HG02938 (cell line): ENCODE results near the gene MACROD1.

Experiments used
- ATAC-seq: cut with Tn5 transposase; IDR thresholded peaks from one replicate; pipeline ENCODE4 v1.9.1; 2021; ENCODE audit warnings: mild to moderate bottlenecking, moderate library complexity; ENCODE audit not compliant: unreplicated experiment

MACROD1 gene

DNA sequence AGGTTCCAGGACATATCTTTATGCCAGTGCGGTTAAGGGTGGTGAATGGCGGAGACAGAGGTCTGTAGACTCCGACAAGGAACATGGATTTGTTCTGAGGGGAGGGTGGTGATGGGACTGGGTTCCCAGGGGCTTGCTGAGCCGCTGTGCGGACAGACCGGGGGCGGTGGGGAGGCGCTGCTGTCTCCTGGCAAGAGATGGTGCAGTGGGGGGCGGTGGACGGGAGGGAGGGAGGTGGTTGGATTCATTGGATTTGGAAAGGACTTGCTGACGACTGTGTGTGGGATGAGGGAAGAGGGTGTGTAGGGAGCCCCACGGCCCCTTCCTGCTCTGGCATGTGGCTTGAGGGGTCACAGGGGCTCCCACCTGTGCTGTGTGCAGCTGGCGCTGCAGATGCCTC, 87.0 kb downstream of the MACROD1 start:
- ATAC-seq, result no peak

DNA sequence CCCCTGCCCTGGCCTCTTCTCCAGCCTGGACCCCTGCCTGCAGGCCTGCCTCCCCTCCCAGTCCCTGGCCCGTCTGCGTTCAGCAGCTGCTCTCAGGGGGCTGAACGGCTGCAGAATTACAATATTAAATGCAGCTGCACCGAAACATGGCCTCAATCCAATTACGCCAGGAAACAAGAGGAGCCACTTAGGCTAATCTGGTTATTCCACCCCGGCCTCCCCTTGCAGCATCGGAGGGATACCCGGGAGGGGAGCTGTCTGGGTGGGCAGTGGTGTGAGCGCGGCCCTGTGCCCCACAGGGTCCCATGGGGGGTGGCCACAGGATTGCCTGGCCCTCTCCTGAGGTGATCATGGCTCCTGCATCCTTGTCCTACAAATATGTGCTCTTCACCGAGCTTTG, 87.6 kb downstream of the MACROD1 start:
- ATAC-seq, result no peak

DNA sequence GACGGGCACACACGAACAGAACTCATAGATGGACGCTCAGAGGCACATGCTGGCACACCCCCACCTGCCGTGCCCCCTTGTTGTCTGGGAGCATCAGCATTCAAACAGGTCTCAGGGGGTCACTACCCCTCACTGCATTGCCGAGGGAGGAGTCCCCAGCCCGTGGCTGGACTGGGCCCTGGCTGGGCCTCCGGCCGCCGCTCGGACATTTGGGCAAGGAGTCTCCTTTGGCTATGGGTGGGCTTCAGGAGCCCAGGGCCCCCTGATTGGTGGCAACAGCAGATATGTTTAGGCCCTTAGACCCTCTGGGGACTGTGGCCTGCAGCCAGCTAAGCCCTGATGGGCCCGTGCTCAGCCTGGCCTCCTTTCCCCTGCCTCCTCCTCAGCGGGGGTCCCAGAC, 88.3 kb downstream of the MACROD1 start:
- ATAC-seq, result no peak

DNA sequence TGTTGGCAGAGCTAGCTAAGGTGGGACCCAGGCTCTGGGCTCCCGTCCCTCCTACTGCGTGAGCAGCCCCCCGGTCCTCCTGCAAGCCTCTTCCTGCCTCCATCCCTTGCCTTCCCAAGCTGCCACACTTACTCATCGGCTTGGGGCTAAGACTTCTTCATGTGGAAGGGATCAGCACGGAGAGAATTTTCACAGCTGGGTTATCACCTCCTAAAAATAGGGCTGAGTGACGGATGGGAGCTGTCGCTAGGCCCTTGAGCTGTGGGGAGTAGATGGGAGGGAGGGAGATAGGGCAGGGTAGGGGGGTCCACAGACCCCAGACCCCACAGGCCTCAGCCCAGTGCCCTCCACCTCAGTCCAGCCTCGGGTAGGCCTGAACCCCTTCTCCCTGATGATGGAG, 89.2 kb downstream of the MACROD1 start:
- ATAC-seq, result no peak

DNA sequence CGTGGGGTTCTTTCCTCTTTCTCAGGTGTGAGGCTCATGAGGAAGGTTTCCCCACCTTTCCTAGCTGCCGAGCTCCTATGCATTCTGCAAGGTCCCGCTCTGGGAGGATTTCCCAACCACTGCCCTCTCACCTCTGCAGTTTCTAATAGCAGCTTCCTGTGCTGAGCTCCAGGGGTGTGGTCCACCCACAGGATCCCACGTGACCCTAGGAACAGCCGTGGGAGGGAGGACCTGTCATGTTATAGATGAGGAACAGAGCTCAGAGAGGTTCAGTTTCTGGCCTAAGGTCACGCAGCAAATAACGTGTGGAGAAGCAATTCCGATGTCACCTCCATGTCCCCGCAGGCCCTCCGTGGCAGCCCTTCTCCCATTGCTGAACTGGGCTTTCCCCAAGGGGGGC, 91.7 kb downstream of the MACROD1 start:
- ATAC-seq, result no peak

DNA sequence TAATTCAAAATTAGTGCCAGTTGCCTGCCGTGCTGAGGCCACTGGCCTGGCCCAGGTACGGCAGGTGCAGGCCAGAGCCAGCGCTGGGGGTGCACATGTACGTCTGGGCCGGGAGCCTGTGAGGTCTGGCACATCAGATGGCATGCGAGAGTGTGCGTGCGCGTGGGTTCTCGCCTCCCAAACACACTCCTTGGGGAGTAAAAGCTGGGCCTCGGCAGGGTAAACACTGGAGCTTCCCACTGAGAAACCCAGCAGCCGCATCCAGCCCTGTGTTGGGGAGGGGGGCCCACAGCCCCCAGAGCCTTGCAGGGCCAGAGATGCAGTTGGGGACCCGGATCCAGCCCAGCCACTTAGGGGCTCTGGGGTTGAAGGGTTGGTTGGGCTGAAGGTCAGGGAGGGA, 92.4 kb downstream of the MACROD1 start:
- ATAC-seq, result no peak

DNA sequence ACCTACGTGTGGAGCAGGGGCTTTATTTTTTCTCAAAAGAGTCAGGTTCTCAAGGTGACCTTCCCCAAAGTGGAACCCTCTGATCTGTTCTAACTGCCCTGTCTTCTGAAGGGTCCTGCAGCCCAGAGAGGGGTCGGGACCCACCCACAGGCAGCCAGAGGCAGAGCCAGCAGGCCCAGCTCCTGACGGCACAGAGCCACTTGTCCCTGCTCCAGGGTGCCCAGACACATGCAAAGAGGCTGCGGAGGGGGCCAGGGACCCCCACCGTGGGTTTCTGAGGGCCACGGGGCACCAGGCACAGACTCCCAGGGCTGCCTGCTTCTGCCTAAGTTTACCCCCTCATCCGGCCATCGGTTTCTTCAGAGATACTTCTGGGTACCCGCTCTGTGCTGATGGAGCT, 93.0 kb downstream of the MACROD1 start:
- no peak for ATAC-seq

DNA sequence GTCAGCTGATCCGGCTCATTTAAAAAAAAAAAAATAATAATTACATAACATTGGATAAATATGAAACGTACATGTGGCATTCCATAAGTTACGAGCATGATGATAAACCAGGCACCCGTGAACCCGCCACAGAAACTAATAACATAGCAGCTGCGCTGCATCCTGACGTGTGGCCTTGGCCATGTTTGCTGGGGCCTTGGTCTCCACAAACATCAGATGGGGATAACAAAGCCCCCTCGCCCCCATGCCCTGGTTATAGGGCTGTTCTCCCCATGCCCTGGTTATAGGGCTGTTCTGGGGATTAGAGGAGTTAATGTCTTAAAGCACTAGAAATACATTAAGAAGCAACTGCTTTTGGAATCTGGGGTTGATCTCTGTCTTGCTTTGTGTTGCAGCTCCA, 93.5 kb downstream of the MACROD1 start:
- no peak for ATAC-seq

DNA sequence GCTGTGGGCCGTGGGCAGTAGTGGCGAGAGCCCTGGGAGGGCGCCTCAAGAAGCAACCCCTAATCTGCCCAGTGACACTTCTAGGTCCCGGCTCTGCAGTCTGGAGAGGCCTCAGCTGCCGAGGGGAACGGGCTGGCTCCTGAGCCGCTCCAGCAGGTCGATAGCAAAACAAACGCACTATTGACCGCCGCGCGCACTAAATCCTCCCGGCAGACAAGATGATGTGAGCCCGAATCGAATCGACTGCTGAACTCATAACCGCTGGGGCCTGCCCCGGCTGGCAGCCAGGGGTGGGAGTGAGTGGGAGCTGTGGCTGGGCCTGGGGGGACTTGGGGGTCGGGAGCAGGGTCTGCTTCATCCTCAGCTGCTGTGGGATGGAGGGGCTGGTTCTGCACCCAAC, 94.1 kb downstream of the MACROD1 start:
- no peak for ATAC-seq

DNA sequence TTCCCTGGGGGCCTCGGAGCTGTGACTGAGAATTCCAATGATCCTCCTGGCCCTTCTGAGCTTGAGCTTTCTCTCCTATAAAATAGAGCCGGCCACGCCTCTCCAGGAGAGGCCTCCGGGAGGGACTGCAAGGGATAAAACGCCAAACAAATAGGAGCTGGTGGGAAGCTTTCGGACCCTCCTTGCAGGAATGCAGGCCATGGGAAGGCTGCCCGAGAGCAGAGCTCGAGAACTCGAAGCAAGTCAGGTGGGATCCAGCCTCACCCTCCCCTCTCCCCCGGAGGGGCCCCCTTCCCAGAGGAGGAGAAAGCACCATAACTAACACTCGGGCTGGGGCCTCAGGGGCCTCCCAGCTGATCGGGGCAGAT, 95.6 kb downstream of the MACROD1 start:
- no peak for ATAC-seq

DNA sequence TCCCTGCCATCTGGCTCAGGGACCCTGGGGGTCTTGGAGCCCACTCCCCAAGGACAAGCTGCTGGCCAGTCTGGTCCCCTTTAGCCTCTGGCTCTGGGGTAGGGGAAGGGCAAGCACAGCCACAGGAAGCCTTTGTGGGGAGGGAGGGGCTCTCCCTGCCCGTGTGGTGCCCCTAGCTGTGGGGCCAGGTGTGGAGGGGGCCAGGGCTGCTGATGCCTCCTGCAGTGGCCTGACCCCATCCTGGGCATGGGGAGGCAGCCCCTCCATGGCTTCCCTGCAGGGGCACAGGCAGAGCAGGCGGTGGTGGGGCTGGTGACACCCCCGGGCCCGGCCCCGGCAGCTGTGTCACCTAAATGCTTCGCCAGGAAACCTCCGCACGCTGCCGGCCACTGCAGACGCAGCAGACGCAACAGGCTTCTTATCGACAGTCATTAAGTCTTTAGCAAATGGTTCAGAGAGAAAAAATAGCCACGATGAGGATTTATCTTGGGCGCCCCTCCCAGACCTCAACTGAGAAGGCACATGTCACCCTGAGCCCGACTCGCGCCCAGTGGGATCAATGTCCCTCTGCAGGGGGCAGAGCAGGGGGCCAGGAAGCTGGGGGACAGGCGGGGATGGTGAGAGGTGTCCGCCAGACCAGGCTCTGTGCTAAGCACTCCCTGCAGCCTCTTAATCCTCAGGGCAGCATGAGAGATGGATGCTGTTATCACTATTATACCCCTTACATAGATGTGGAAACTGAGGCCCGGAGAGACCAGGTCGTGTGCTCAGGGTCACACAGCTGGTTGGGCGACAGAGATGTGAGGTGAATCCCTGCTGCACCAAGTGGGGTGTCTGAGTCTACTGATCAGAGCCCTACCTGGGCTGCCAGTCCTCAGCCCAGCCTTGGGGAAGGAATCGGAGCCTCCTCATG, 96.3 kb downstream of the MACROD1 start:
- no peak for ATAC-seq

DNA sequence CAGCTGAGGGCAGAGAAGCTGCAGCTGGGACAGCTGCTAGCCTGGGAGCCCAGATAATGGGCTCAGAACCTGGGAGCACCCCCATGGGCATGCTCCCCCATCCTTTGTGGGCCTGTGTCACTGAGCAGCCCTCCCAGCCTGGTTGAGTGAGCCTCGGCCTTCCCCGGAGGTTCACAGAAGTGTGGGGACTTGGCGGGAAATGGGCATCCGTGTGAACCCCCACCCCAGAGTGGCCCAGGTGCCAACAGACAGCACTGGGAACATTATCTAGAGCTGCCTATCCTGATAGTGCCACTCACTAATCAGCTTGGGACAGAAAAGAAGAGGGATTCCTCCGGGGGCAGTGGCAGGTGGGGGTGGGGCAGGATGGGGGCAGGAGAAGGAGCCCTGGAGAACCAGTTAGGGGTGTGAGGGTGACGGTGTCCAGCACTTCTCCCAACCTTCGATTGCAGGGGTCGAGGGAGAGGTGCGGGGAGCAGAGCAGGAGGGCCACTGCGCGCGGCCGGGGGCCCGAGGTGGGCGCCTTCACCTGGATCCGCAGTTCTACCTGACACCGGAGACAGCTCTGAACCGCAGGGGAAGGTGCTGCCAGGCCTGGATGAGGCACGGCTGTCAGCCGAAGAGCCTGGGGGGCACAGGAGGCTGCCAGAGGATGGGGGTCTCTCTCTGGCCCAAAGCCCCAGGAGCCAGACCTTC, 97.1 kb downstream of the MACROD1 start:
- ATAC-seq, result no peak

DNA sequence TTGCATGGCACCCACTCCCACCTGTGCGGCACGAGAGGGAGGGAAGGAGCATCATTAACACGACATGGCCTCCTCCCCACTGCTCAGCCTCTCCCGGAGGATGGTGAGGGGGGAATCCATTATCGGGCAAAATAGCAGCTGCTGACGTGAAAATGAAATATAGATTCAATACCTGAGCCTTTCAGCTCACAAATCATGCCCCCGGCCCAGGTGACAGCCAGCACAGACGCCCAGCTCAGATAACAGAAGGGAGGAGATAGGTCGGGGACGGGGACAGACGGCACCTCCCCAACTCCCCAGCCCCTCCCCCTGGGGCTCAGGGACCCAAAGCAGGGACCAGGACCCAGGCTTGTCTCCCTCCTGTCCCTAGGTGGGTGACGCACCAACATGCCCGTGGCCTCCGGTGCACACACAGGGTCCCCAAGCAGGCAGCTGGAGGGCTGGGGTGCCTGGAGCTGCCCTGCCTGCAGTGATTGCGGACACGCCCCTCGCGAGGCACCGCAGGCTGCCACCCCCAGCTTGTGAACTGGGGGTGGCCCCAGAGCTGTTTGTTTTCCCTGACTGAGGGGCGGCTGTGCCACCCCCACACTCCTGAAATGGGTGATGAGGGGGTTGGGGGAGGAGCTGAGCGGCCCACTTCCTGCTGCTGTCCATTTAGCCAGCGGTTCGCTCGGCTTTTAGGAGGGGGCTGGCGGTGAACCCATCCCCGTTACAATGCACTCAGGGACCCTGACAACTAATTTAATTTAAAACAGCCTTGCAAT, 98.5 kb downstream of the MACROD1 start:
- no peak for ATAC-seq

DNA sequence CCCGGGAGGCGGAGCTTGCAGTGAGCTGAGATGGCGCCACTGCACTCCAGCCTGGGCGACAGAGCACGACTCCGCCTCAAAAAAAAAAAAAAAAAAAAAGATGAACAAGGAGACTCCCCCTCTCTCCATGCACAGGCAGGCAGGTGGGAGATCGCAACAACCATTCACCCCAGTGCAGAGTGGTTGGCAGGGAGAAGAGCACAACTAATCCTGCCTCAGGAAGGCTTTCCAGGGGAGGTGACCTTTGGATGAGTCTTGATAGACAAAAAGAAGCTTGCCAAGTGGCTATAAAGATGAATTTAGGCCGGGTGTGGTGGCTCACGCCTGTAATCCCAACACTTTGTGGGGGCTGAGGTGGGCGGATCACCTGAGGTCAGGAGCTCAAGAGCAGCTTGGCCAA, 100.2 kb downstream of the MACROD1 start:
- no peak for ATAC-seq

DNA sequence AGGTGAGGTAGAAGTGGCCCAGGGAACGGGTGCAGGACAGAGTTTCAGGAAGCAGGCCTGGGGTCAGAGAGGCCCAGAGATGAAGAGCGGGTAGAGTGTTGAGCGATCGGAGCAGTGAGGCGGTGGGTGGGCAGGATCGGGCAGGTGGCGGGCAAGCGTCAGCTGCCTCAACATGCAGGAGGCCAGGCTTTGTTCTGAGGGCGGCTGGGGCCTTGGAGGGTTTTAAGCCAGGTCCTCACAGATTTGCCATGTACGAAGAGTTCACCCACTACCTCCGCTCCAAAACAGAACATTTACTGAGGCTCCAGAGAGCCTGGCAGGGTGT, 100.8 kb downstream of the MACROD1 start:
- ATAC-seq, result no peak

DNA sequence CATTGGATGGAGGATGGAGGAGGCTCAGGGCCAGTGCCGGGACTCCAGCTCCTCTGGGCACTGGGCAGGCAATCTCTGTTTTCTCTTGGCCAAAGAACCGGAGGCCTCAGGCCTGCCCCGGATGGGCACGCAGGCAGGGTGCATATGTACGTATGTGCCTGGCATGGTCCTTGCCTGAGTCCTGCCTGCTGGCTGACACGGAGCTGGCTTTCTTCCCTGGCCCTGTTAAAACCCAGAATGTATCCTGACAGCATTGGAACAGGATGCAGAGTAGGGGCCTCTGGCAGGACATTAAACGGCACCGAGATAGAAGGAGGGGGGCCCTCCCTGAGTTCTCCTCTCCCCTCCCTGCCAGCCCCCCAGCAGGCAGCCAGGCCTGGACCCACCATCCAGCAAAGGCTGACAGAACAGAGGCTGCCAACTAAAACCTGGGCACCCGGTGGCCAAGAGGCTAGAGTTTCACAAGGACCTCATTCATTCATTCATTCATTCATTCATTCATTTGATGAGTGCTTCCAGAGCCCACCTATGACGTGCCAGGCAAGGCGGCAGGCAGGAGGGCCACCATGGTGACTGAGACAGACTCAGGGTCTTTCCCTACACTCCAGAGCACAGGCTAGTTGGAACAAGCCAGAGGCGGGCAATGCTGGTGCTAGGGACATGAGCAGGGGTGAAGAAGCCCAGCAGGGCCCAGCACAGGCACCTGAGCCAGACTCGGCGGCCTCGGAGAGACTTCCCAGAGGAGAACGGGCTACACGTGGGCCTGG, 101.4 kb downstream of the MACROD1 start:
- no peak for ATAC-seq

DNA sequence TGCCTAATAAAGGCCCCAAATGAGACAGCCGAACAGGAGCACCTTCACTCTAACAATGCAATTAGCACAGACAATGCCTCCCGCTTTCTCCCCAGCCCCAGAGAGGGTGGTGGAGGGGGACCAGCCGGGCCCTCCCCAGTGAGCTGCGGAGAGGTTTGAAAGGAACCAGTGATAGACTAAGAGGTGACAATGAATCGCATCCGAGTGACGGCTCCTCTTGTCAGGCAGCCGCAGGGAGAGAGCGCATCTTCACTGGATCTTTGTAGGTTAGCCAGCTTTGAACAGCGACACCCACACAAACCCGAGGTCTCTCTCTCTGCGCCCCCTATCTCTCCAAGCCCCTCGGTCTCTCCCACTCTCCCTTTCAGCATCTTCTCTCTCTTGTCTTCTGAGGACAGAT, 102.1 kb downstream of the MACROD1 start:
- no peak for ATAC-seq

DNA sequence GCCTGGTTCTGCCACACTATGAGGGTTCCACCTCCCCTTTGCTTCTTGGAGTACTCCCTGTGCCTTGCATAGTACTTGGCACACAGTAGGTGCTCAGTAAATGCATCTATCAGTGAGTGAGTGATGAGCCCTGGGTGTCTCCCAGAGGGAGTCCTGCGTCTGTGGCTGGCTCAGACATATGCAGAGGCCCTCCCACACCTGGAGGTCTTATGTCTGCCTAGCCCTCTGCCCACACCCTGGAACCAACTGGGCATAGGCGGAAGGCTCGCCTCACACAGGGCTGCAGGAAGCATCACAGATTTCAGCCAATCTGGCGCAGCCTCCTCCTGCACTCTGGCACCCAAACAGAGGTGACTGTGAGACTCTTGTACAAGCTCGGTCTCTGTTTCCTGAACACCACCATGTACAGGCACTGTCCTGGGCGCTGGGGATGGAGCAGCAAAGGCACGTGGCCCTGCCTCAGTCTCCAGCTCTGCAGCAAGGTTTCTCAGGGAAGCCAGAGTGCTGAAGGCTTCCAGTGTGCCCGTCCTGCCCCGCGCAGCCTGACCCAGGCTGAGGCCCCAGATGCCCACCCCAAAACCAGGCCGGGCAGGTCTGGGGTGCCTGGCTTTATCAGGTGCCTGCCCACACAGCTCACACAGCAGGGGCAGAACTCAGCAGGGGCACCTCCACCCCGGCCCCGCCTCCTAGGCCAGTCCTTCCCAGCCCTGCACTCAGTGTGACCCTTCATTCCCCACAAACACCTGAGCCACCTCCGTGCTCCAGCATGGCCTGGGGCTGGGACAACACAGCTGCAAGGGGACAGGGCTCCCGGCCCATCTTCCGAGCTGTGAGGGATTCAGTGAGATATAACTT, 103.5 kb downstream of the MACROD1 start:
- no peak for ATAC-seq

DNA sequence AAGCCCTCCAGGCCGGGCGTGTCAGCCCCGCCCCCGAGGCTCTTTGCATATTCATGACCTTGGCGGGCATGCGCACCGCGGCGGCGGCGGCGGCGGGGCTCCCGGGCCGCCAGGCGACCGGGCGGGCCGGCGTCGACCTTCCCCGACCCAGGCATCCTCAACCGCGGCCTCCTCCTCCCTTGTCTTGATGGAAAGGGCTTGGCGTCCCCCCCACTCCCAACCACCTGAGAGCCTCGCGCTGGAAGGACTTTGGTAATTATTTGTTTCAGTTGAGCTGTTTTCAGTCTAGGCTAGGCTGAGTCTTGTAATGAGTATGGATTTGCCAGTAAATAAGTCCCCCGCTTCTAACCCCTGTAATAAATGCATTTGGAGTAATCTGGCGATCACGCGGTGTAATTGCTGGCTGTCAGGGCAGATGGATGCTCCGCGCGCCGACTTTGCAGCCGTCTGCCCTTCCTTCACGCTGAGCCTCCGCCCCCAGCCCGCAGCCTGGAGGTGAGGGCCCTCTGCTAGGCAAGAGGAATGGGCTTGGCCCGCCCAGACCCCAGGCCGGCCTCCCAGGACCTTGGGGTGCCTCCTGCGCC, 105.0 kb downstream of the MACROD1 start:
- ATAC-seq, result no peak
